IMR-90 (cell line): Measurements from ENCODE around the gene NAV2.

ENCODE experiments used
- BHLHE40 ChIP-seq: fragments of 150-350 bp; IDR thresholded peaks from 2 replicates; pipeline ENCODE4 v1.6.1; 2016; ENCODE audit warnings: mild to moderate bottlenecking, low read depth, low read length
- CTCF ChIP-seq: conservative IDR thresholded peaks from 2 replicates; pipeline ENCODE4 v1.5.1; 2012; ENCODE audit warnings: mild to moderate bottlenecking, low read depth, low read length, improper control_type of control experiment

- no peak for TF ChIP-seq BHLHE40
- no peak for TF ChIP-seq CTCF
These were observed 106.5 kb downstream of the NAV2 start for GRCh38 chr11:19819148-19819547.
